Mesothelial cell of epicardium (in vitro differentiated cells): ENCODE measurements around the gene NFASC. TPM values are rescaled to one million over a fixed set of nuclear protein-coding genes. Genes with fewer than 3 reads are reported as not detected.

ENCODE experiments used
- DNase-seq, 2 experiments: peaks; one replicate each; pipeline ENCODE4 v3.0.0; 2021; ENCODE audit warnings: low spot score in 2 of 2; ENCODE audit not compliant: unreplicated experiment in 2 of 2
- H3K27ac Mint-ChIP-seq: 2 replicates; pipeline ENCODE4 v1.8.0; 2021; ENCODE audit warnings: mixed read lengths
- H3K27me3 Mint-ChIP-seq: 2 replicates; pipeline ENCODE4 v1.8.0; 2021; ENCODE audit warnings: low read depth, mixed read lengths
- H3K36me3 Mint-ChIP-seq: 2 replicates; pipeline ENCODE4 v1.8.0; 2021; ENCODE audit warnings: mixed read lengths
- H3K4me1 Mint-ChIP-seq: 2 replicates; pipeline ENCODE4 v1.8.0; 2021; ENCODE audit warnings: mixed read lengths
- H3K4me3 Mint-ChIP-seq: 2 replicates; pipeline ENCODE4 v1.8.0; 2021; ENCODE audit warnings: mild to moderate bottlenecking, moderate library complexity, mixed read lengths
- H3K9me3 Mint-ChIP-seq: 2 replicates; pipeline ENCODE4 v1.8.0; 2021; ENCODE audit warnings: mixed read lengths
- total RNA-seq: library from RNA; stranded (reverse); gene quantifications from 3 replicates; pipeline ENCODE4 v1.2.1, GENCODE V29; 2021
- TF ChIP-seq, protein P1 (sequence below): fragments of 200-600 bp; sonication (generic); IDR thresholded peaks from one replicate; pipeline ENCODE4 v1.5.0; 2021; ENCODE audit warnings: antibody characterized with exemption; ENCODE audit not compliant: unreplicated experiment

The NFASC gene
- total RNA-seq, 1 donor from 2014 or later = 0.72 TPM

DNA sequence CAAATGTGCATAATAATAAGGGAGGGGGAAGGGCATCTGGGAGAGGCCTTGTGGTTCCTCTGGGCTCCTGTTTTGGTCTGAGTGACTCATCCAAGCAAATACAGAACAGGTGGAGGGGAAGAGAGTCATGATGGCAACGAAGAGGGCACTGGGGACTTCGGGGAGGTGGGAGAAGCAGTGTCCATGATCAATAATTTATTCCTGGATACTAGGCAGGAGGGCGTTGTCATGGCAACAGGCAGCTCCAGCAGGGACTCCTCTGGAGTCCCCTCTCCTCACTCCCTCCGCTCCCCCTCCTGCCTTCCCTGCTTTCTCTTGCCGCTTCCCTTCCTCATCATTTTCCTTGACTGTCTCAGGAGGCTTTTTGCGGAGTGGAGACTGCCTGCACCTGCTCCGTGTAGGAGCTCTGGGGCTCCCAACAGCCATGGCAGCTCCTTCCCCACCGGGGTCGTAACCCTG lies 12.3 kb upstream of the NFASC start:
- Mint-ChIP-seq H3K27ac (no peak overlapping the region), H3K4me1 (no peaks in the 10 kb centered on the region), H3K36me3 (no peaks in the 10 kb centered on the region), H3K27me3 (peaks cover 87% of the 10 kb centered on the region), H3K9me3 (no peaks in the 10 kb centered on the region), H3K4me3 (no peak overlapping the region)
- TF ChIP-seq, protein P1, sequence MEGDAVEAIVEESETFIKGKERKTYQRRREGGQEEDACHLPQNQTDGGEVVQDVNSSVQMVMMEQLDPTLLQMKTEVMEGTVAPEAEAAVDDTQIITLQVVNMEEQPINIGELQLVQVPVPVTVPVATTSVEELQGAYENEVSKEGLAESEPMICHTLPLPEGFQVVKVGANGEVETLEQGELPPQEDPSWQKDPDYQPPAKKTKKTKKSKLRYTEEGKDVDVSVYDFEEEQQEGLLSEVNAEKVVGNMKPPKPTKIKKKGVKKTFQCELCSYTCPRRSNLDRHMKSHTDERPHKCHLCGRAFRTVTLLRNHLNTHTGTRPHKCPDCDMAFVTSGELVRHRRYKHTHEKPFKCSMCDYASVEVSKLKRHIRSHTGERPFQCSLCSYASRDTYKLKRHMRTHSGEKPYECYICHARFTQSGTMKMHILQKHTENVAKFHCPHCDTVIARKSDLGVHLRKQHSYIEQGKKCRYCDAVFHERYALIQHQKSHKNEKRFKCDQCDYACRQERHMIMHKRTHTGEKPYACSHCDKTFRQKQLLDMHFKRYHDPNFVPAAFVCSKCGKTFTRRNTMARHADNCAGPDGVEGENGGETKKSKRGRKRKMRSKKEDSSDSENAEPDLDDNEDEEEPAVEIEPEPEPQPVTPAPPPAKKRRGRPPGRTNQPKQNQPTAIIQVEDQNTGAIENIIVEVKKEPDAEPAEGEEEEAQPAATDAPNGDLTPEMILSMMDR = no peak
- no peak for DNase-seq

DNA sequence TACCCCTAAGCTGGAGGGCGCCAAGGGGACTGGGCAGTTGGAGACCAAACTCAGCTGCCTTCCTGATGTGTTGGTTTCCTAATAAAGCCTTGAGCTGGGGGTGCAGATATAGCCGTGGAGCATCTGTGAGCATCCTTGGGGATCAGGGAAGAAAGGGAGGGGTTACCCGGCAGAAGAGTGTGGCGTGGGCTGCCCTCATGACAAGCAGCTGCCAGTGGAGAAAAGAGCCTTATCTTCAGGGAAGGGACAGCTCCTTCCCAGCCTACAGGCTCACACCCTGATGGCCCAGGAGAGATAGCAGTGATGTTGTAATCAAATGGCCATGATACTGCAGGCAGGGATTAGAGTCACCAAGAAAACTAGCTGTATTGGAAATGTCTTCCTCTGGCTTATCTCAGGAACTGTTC lies 10.8 kb upstream of the NFASC start:
- Mint-ChIP-seq H3K9me3 (no peaks in the 10 kb centered on the region), H3K4me1 (no peaks in the 10 kb centered on the region)

DNA sequence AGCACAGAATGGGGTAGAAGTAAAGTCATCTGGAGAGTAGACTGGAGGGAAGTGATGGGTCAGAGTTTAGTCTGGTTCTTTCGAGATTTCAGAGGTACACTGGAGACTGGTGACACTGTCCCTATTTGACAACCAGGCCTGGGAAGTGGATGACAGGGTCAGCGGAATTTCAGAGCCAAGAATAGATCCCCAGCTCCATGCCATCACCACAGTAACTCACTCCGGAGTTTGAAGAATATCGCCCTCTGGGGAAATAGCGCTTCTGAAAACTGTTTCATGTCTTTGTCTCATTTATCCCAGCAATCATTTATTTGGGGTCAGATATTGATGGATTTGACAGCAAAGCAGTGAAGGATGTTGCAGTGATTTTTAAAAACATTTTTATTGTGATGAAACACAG lies 7.6 kb upstream of the NFASC start:
- Mint-ChIP-seq H3K27ac (no peak overlapping the region), H3K4me1 (no peaks in the 10 kb centered on the region), H3K27me3 (peaks cover 83% of the 10 kb centered on the region), H3K36me3 (no peaks in the 10 kb centered on the region), H3K9me3 (no peaks in the 10 kb centered on the region), H3K4me3 (no peak overlapping the region)
- no peak for DNase-seq
- TF ChIP-seq, protein P1 = no peak

More for the DNA sequence above, 10.8 kb upstream of the NFASC start:
- H3K27me3 Mint-ChIP-seq = peaks cover 85% of the 10 kb centered on the region
- TF ChIP-seq, protein P1 = no peak
- H3K27ac Mint-ChIP-seq = no peak overlapping the region
- H3K4me3 Mint-ChIP-seq = no peak overlapping the region
- no peaks in the 10 kb centered on the region for H3K36me3 Mint-ChIP-seq
- DNase-seq = no peak

DNA sequence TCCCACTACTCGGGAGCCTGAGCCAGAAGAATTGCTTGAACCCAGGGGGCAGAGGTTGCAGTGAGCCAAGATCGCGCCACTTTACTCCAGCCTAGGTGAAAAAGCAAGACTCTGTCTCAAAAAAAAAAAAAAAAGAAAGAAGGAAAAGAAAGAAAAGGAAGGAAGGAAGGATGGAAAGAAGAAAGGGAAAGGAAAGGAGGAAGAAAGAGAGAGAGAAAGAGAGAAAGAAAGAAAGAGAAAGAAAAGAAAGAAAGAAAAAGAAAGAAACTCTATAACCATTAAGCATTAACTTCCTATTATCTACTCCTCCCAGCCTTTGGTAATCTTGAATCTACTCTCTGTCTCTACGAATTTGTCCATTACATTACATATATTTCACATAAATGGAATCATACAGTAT lies 6.9 kb upstream of the NFASC start:
- DNase-seq = no peak
- Mint-ChIP-seq H3K9me3 (no peaks in the 10 kb centered on the region), H3K4me1 (no peaks in the 10 kb centered on the region), H3K36me3 (no peaks in the 10 kb centered on the region), H3K4me3 (no peak overlapping the region), H3K27me3 (peaks cover 78% of the 10 kb centered on the region), H3K27ac (no peak overlapping the region)
- TF ChIP-seq, protein P1 = no peak

DNA sequence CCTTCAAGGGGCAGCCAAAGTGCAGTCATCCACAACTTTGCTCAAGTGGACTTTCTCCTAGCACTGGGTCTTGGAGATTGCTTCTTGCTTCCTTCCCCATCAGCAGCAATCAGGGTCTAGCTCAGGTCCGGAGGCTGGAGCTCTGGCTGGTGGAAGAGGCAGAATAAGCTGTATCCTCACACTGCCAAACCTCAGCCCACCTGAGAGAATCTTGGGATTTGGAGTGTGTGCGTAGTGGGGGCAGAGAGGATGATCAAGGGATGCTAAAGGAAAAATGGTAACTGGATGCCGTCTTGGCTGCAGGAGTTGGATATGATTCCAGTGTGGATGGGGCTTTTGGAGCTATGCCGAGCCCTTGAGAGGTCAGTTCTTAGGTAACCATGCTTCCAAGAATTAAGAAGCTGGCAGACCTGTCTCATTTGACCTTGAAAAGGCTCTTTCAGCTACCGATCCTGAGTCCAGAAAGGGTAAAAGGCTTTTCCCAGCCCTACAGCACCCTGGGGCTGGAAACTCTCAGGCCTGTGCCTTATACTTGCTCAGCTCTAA lies 4.5 kb upstream of the NFASC start:
- H3K9me3 Mint-ChIP-seq = no peaks in the 10 kb centered on the region
- no peak for DNase-seq
- H3K27ac Mint-ChIP-seq = no peak overlapping the region
- peaks cover 75% of the 10 kb centered on the region for H3K27me3 Mint-ChIP-seq
- no peak overlapping the region for H3K4me3 Mint-ChIP-seq
- TF ChIP-seq, protein P1 = no peak
- no peaks in the 10 kb centered on the region for H3K4me1 Mint-ChIP-seq
- H3K36me3 Mint-ChIP-seq = no peaks in the 10 kb centered on the region

DNA sequence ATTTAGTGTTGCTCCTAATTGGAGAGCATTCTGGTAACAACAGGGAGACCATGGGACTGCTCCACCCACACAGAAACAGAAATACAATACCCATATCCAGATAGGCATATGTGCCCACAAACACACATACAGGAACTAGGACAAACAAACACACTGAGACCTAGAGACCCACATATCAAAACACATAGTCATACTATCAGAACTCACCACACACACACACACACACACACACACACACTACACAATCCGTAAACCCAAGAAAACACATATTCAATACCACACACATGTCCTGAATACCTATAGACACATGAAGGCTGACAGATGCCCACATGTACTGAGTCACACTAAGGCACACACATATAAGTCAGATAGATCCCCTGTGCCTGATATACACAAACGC lies 3.5 kb upstream of the NFASC start:
- H3K27ac Mint-ChIP-seq = no peak overlapping the region
- no peak overlapping the region for H3K4me3 Mint-ChIP-seq
- no peaks in the 10 kb centered on the region for H3K4me1 Mint-ChIP-seq
- TF ChIP-seq, protein P1 = no peak
- DNase-seq = no peak
- H3K36me3 Mint-ChIP-seq = no peaks in the 10 kb centered on the region
- H3K27me3 Mint-ChIP-seq = peaks cover 80% of the 10 kb centered on the region
- H3K9me3 Mint-ChIP-seq = no peaks in the 10 kb centered on the region
